Endodermal cell (in vitro differentiated cells): ENCODE results near the gene KCTD20. TPM values are rescaled to one million over a fixed set of nuclear protein-coding genes. Genes with fewer than 3 reads are reported as not detected.

Experiments used
- DNase-seq: peaks from one replicate; pipeline ENCODE4 v3.0.0-alpha.2; 2017
- H3K27ac ChIP-seq: 2 replicates; pipeline ENCODE4 v1.5.1; 2013; ENCODE audit warnings: mild to moderate bottlenecking, low read depth, low read length, moderate library complexity
- H3K27me3 ChIP-seq: 2 replicates; pipeline ENCODE4 v1.6.1; 2013; ENCODE audit warnings: mild to moderate bottlenecking, low read length, moderate library complexity; ENCODE audit not compliant: insufficient read depth, control insufficient read depth, poor library complexity, severe bottlenecking
- H3K36me3 ChIP-seq: 2 replicates; pipeline ENCODE4 v1.7.0; 2013; ENCODE audit warnings: mild to moderate bottlenecking, low read length, moderate library complexity; ENCODE audit not compliant: control insufficient read depth, insufficient read depth
- H3K4me1 ChIP-seq: one replicate; pipeline ENCODE4 v1.7.0; 2013; ENCODE audit warnings: low read length; ENCODE audit not compliant: control insufficient read depth, insufficient read depth
- H3K4me3 ChIP-seq: 2 replicates; pipeline ENCODE4 v1.5.1; 2013; ENCODE audit warnings: mild to moderate bottlenecking, low read length, moderate library complexity
- H3K9ac ChIP-seq: 2 replicates; pipeline ENCODE4 v1.6.1; 2013; ENCODE audit warnings: mild to moderate bottlenecking, low read length, moderate library complexity; ENCODE audit not compliant: poor library complexity, severe bottlenecking; ENCODE audit errors: extremely low read depth
- H3K9me3 ChIP-seq: 2 replicates; pipeline ENCODE4 v1.6.1; 2013; ENCODE audit warnings: mild to moderate bottlenecking, low read length, moderate library complexity; ENCODE audit not compliant: control insufficient read depth
- H3K27ac Mint-ChIP-seq: 2 replicates; pipeline ENCODE4 v1.8.0; 2020; ENCODE audit warnings: mixed read lengths
- H3K27me3 Mint-ChIP-seq: 2 replicates; pipeline ENCODE4 v1.8.0; 2021; ENCODE audit warnings: mild to moderate bottlenecking, mixed read lengths; ENCODE audit not compliant: insufficient read depth
- H3K36me3 Mint-ChIP-seq: 2 replicates; pipeline ENCODE4 v1.8.0; 2020; ENCODE audit warnings: low read depth, mixed read lengths
- H3K4me1 Mint-ChIP-seq: 2 replicates; pipeline ENCODE4 v1.8.0; 2020; ENCODE audit warnings: mixed read lengths
- H3K4me3 Mint-ChIP-seq: 2 replicates; pipeline ENCODE4 v1.8.0; 2020; ENCODE audit warnings: mild to moderate bottlenecking, moderate library complexity, mixed read lengths
- H3K9me3 Mint-ChIP-seq: 2 replicates; pipeline ENCODE4 v1.8.0; 2020; ENCODE audit warnings: mild to moderate bottlenecking, mixed read lengths
- WGBS, 2 experiments: methylation state at CpG; one replicate each; pipeline versions ENCODE4 v1.1.5 to v1.1.7; 2013; ENCODE audit warnings: missing lambda C conversion rate in 2 of 2, mixed read lengths in 1 of 2; ENCODE audit not compliant: insufficient coverage in 1 of 2, insufficient read length in 1 of 2; 5-methylcytosine and 5-hydroxymethylcytosine counted together
- total RNA-seq, 2 donors: library from RNA; stranded (reverse); fragmentation: NEBNext Ultra II Directional in 1 of 2; extraction: Animal tissue kit (Norgen Biotek cat#: 25700) in 1 of 2; gene quantifications; 2 replicates in 1 of 2; 3 replicates in 1 of 2; pipeline ENCODE4 v1.2.1, GENCODE V29; 2021
- TF ChIP-seq, protein P1 (sequence below): fragments of 200-600 bp; sonication (generic); conservative IDR thresholded peaks from 2 replicates; pipeline ENCODE4 v1.5.0; 2021; ENCODE audit warnings: antibody characterized with exemption, mild to moderate bottlenecking

The KCTD20 gene
- total RNA-seq, 2 donors from 2014 or later: 20.5 to 29.0 TPM

DNA sequence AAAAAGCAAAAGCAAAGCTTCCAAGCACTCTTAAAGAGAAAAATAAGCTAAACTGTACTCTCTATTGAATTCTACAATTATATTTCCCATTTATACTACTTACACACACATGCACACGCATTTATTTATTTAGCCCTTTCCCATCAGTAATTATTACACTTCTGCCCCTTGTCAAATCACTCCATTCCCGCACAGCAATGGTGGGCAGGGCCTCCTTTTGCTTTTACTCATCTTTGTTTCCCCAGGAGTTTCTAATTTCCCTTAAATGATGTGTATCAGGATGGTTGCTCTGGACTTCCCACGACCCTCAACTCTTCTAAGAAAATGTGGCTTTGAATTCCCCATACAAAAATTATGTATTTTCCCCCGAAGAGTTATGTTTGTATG lies 20.1 kb upstream of the KCTD20 start:
- DNase-seq: no peak
- 78 to 80% methylated on average over 1 to 4 of the region's 4 CpGs for WGBS, 2 experiments
- Mint-ChIP-seq H3K27ac (peak overlapping the region; percentile 36), H3K36me3 (no peaks in the 10 kb centered on the region), H3K4me1 (peaks cover 4% of the 10 kb centered on the region), H3K9me3 (no peaks in the 10 kb centered on the region), H3K27me3 (no peaks in the 10 kb centered on the region), H3K4me3 (peak overlapping the region; percentile 74)
- Histone ChIP-seq H3K27me3 (no peaks in the 10 kb centered on the region), H3K27ac (no peak overlapping the region), H3K4me3 (peak overlapping the region; percentile 82), H3K36me3 (no peaks in the 10 kb centered on the region), H3K4me1 (no peaks in the 10 kb centered on the region), H3K9ac (no peak overlapping the region), H3K9me3 (no peaks in the 10 kb centered on the region)
- TF ChIP-seq, protein P1, sequence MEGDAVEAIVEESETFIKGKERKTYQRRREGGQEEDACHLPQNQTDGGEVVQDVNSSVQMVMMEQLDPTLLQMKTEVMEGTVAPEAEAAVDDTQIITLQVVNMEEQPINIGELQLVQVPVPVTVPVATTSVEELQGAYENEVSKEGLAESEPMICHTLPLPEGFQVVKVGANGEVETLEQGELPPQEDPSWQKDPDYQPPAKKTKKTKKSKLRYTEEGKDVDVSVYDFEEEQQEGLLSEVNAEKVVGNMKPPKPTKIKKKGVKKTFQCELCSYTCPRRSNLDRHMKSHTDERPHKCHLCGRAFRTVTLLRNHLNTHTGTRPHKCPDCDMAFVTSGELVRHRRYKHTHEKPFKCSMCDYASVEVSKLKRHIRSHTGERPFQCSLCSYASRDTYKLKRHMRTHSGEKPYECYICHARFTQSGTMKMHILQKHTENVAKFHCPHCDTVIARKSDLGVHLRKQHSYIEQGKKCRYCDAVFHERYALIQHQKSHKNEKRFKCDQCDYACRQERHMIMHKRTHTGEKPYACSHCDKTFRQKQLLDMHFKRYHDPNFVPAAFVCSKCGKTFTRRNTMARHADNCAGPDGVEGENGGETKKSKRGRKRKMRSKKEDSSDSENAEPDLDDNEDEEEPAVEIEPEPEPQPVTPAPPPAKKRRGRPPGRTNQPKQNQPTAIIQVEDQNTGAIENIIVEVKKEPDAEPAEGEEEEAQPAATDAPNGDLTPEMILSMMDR: no peak

DNA sequence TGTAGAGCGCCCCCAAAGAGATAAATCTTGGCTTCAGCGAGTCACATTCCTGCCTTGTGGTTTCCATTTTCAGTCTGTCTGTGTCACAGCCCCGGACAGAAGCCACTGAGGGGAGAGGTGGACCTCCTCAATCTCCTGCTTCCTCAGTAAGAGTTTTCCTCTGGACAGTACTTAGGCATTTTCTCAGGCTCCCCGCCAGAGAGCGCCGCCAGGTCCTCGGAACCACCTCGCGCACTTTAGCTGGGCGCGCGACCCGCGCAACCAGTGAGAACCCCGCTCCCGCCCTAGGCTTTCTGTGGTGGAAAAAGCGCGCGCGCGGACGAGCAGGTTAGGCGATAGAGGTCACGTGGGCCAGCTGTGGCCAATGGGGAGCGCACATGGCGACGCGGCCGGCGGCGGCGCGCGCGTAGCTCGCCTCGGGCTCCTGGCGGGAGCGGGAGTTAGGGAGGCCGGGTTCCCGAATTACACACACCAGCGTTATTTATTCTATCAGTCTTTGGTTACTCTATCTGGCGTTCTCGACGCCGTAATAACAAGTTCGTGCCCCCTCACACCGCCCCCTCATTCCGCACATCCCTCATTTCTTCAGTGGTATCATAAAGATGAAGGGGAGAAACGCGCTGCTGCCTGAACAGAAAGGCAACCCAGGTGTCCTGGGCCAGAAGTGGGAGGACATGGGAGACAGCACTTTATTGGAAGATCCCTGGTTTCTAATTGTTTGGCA lies 19.5 kb upstream of the KCTD20 start:
- Mint-ChIP-seq H3K36me3 (no peaks in the 10 kb centered on the region), H3K27ac (peak overlapping the region; percentile 94), H3K9me3 (no peaks in the 10 kb centered on the region), H3K4me1 (peaks cover 4% of the 10 kb centered on the region), H3K27me3 (no peaks in the 10 kb centered on the region), H3K4me3 (peak overlapping the region; percentile 74)
- H3K4me1 ChIP-seq: no peaks in the 10 kb centered on the region
- WGBS, 2 experiments: 3 to 6% methylated on average over 28 to 51 of the region's 51 CpGs
- peak; percentile 100 for DNase-seq
- no peaks in the 10 kb centered on the region for H3K9me3 ChIP-seq
- H3K27me3 ChIP-seq: no peaks in the 10 kb centered on the region
- no peak overlapping the region for H3K9ac ChIP-seq
- no peak overlapping the region for H3K27ac ChIP-seq
- TF ChIP-seq, protein P1: peak; percentile 74
- no peaks in the 10 kb centered on the region for H3K36me3 ChIP-seq
- peak overlapping the region; percentile 82 for H3K4me3 ChIP-seq

DNA sequence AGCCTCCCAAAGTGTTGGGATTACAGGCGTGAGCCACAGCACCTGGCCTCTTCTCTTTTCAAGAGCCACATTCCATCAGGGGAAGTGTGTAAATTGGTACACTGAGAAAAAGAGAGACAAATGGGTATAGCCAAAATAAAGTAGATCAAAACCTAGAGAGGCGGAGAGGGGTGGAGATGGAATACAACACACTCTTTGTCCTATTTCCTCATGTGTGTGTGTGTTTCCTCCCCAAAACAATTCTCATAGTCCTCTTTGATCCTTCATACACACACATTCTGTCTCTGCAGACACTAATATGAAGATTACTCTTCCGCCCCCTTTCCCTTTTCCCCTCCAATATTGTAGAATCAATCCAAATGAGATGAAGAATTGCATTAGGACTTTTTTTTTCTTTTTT lies 16.2 kb upstream of the KCTD20 start:
- no peaks in the 10 kb centered on the region for H3K9me3 Mint-ChIP-seq
- H3K4me1 Mint-ChIP-seq: peaks cover 4% of the 10 kb centered on the region
- Histone ChIP-seq H3K9me3 (no peaks in the 10 kb centered on the region), H3K36me3 (no peaks in the 10 kb centered on the region), H3K27me3 (no peaks in the 10 kb centered on the region), H3K4me3 (no peak overlapping the region), H3K27ac (no peak overlapping the region), H3K9ac (no peak overlapping the region), H3K4me1 (no peaks in the 10 kb centered on the region)
- TF ChIP-seq, protein P1: no peak
- no peak overlapping the region for H3K4me3 Mint-ChIP-seq
- no peak overlapping the region for H3K27ac Mint-ChIP-seq
- 94% methylated on average over 3 of the region's 3 CpGs; no CpG with 5 or more reads in 1 of the 2 experiments for WGBS, 2 experiments
- no peaks in the 10 kb centered on the region for H3K27me3 Mint-ChIP-seq
- no peak for DNase-seq
- no peaks in the 10 kb centered on the region for H3K36me3 Mint-ChIP-seq
